Measurements from ENCODE around the gene CCDC178.

CCDC178 gene

DNA sequence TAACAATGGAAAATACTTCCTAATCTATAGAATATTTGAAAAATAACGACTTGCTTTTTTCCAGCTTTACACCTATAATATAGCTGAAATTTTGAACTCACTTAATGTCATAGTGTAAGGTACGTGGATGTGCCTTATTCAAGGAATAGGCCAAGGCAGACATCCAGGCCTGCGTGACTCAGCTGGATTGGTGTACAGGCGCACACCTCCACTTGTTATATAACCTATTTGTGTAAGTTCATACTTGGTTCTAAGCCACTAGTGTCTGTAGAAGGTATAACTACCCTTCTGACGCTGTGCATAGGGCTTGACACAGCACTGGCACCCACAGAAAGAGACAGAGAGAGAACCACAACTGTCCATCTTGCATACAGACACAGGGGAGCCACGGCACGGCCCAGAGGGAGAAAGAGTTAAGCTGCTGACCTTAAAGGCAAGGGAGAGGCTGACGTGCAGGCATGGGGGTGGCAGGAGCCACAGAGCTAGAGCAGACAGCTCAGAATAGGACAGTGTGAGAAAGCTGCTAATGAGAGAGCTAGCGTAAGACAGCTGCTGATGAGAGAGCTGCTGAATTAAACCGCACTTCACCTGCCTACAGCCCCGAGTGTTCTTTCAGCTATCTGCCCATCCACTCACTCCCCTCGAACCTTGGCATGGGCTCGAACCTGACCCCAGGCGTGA, 16.1 kb downstream of the CCDC178 start:
- TF ChIP-seq GATA3 (IDR thresholded peaks at IDR 0.05; ENCODE audit: low read depth, low read length) (no peak), GATA2 (IDR thresholded peaks at IDR 0.05; ENCODE audit: low read depth, low read length) (no peak)

DNA sequence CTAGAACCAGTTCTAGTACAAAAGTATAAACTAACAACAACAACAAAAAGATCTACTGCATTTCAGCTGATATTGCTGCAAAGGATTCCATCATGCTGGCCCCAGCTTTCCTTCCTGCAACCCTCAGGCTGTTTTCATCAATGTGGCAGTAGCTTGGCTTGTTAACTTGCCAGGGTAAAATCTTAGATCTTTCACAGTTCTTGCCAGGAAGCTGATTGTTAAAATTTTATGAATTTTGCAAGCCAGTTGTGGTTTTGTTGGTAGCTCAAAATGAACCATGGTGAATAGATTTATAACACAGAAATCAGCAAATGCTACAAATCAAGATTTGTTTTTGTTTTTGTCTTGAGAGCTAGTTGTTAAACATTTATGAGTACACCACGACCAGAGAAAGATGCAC, 19.3 kb downstream of the CCDC178 start:
- TF ChIP-seq GATA3 (IDR thresholded peaks at IDR 0.05; ENCODE audit: low read depth, low read length): no peak
- no peak for TF ChIP-seq GATA2 (IDR thresholded peaks at IDR 0.05; ENCODE audit: low read depth, low read length)

DNA sequence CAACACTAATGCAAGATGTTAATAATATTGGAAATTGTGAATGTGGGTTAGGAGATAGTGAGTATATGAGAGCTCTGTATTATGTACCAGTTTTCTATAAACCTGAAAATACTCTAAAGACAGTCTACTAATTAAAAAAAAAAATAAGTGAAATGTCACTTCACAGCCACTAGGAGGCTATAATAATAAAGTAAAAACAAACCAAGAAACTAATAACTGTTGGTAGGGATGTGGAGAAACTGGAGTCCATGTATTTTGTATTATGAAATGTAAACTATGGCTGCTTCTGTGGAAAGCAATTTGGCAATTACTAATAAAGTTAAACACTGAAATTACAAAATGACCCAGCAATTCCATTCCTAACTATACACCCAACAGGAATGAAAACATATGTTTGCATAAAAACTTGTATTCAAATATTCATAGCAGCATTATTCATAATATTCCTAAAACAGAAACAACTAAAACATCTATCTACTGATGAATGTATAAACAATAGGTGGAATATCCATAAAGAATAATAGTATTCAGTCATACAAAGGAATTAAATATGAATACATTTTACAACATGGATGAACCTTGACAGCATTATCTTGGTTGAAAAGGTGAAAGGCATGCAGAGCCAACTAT, 36.2 kb downstream of the CCDC178 start:
- TF ChIP-seq GATA2 (IDR thresholded peaks at IDR 0.05; ENCODE audit: low read depth, low read length) (no peak), GATA3 (IDR thresholded peaks at IDR 0.05; ENCODE audit: low read depth, low read length) (no peak)

DNA sequence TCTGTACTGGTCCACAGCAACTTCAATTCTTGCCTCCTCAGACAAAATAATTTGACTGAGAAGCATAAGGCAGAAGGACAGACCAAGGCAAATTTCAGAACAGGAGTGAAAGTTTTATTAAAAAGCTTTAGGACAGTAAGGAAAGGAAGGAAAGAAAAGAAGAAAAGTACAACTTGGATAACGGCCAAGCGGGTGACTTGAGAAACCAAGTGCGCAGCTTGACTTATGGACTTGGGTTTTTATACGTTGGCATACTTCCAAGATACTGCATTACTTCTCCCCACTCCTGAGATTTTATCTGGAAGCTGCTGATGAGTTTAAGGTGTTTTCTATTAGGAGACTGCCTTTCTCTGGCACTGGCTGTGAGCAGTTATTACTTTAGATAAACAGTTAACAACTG, 64.7 kb downstream of the CCDC178 start:
- TF ChIP-seq GATA3 (IDR thresholded peaks at IDR 0.05; ENCODE audit: low read depth, low read length) (no peak), GATA2 (IDR thresholded peaks at IDR 0.05; ENCODE audit: low read depth, low read length) (no peak)

DNA sequence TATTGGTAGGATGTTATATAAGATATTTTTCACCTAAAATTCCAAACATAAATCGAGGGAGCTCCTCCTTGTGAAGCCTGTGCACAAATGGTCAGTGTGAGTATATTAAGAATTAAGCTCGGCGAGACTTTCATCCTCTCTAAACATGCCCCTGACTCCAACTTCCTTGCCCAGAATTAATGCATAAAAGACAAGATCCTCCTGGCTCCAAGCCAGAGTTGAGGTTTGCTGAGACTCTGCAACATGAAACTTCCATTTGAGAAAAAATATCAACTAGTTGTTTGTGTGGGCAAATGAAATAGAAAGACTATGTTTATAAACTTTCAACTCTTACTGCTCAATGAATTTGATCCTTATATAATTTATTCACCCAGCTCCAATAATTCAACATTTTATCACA, 68.1 kb downstream of the CCDC178 start:
- TF ChIP-seq GATA2 (IDR thresholded peaks at IDR 0.05; ENCODE audit: low read depth, low read length) (no peak), GATA3 (IDR thresholded peaks at IDR 0.05; ENCODE audit: low read depth, low read length) (no peak)

DNA sequence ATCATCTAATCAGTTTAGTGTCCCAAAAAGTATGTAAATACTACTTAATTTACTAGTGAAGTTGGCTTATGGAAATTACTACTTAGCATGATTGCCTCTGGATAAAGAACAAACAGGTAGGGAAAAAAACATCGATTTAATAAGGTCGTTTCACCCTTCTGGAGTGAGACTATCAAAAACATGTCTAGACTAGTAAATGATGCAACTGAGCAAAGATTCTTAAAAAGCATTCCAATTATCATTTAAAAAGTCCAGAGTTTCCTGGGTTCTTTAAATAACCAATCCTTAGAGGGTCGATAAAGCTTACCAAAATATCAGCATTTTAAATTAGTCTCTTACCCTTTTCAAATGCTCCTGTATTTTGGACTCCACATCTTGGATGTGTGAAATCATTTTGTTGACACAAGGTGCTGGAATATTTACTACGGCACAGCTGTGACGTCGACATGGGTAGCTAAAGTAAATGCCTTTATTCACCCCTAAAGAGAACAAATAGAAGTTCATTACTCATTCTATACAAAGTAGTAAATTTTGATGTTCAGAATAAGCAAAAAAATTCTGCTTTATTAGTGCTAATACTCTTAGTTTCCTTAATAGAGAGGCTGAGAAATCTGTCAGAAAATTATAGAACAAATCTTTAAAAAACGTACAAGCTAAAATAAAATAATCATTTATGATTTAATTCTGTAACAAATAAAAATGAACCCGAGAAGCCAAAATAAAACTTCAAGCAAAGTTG, 70.6 kb downstream of the CCDC178 start:
- TF ChIP-seq GATA2 (IDR thresholded peaks at IDR 0.05; ENCODE audit: low read depth, low read length): no peak
- TF ChIP-seq GATA3 (IDR thresholded peaks at IDR 0.05; ENCODE audit: low read depth, low read length): no peak

DNA sequence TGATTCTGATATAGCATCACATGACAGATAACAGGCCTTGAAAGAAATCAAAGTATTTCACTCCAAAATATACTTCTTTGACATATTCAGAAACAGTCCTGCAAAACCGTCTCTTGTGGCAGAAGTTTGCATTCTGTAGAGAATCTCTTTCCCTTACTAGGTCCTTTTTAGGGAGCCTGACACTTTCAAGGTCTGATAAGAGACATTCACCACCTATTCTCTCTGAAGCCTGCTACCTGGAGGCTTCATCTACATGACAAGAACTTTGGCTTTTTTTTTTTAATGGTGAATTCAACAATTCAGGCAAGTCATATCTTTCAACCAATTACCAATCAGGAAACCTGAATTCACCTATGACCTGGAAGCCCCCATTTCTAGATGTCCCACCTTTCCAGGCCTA, 83.8 kb downstream of the CCDC178 start:
- no peak for TF ChIP-seq GATA3 (IDR thresholded peaks at IDR 0.05; ENCODE audit: low read depth, low read length)
- no peak for TF ChIP-seq GATA2 (IDR thresholded peaks at IDR 0.05; ENCODE audit: low read depth, low read length)

DNA sequence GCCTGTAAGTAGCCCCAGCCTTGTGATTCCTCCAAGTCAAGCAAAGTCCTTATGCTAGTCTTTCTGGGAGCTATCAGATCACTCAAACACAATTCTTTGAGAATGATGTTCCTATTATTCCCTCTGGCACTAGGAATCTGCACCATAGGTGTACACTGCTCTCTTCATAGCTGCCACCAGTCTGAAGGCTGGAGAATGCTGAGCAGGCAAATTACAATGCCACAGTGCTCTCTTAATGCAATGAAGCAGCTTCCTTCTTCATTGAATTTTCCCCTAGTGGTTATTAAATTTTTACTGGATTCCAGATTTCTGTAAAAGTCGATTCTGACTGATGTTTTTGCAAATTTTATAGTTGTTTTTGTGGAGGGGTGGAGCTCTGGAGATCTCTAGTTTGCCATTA, 84.8 kb downstream of the CCDC178 start:
- no peak for TF ChIP-seq GATA2 (IDR thresholded peaks at IDR 0.05; ENCODE audit: low read depth, low read length)
- no peak for TF ChIP-seq GATA3 (IDR thresholded peaks at IDR 0.05; ENCODE audit: low read depth, low read length)

DNA sequence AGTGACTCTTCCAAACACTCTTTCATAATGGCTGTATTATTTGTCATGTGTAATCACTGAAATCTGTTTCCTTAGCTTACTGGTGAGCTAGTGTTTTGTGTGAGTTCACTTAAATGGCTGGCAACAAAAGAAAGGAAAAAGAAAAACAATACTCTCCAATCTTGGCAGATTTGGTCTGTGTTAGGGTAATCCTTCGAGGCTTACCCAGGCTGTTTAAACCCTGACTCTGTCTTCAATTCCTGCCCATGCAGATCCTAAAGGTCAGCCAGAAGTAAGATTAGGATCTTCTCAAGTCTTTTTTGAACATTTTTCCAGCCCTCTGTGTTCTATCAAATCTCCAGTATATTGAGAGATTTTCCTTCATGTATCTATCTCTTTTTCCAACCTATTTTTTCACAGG, 85.3 kb downstream of the CCDC178 start:
- TF ChIP-seq GATA2 (IDR thresholded peaks at IDR 0.05; ENCODE audit: low read depth, low read length) (no peak), GATA3 (IDR thresholded peaks at IDR 0.05; ENCODE audit: low read depth, low read length) (no peak)

DNA sequence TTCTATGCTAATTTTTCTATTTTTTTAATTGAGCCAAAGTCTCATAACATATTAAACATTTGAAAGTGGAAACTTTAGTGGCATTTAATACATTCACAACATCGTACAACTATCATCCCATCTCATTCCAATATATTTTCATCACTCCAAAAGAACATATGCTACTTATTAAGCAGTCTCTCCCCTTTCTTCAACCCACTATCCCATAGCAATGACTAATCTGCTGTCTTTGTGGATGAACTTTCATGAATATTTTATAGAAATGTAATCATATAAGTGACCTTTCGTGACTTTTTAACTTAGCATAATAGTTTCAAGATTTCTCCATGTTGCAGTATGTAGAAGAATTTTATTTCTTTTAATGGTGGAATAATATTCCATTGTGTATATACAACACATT, 90.3 kb downstream of the CCDC178 start:
- TF ChIP-seq GATA2 (IDR thresholded peaks at IDR 0.05; ENCODE audit: low read depth, low read length) (no peak), GATA3 (IDR thresholded peaks at IDR 0.05; ENCODE audit: low read depth, low read length) (no peak)

DNA sequence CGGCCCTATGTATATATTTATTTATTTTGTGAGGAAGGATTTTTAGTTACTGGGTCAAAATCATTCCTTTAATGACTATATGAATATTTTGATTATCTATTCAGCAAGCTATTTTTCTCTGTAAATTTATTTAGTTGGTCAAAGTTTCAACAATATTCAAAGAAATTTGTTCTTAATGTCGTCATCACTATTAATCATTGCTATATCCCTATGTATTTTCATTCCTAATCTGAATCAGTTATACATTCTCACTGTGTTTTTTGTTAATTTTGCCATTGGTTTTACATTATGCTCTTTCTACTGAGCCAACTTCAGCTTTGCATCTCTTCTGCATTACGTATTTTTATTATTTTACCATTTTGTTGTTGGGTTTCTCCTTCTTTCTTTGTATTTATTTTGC, 105.7 kb downstream of the CCDC178 start:
- TF ChIP-seq GATA2 (IDR thresholded peaks at IDR 0.05; ENCODE audit: low read depth, low read length): no peak
- TF ChIP-seq GATA3 (IDR thresholded peaks at IDR 0.05; ENCODE audit: low read depth, low read length): no peak

DNA sequence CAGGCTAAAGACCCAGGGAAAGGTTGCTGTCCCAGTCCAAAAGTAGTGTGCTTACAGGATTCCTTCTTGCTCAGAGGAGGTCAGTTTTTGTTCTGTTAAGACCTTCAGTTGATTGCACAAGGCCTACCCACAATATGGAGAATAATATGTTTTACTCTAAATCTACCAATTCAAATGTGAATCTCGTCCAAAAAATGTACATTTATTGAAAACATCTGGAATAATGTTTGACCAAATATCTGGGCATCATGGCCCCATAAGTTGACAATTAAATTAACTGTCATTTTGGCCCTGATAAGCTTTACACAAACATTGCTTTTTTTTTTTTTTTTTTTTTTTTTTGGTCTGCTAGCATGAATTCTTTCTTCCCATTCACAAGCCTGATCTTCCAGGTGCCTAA, 109.8 kb downstream of the CCDC178 start:
- TF ChIP-seq GATA2 (IDR thresholded peaks at IDR 0.05; ENCODE audit: low read depth, low read length) (no peak), GATA3 (IDR thresholded peaks at IDR 0.05; ENCODE audit: low read depth, low read length) (no peak)

DNA sequence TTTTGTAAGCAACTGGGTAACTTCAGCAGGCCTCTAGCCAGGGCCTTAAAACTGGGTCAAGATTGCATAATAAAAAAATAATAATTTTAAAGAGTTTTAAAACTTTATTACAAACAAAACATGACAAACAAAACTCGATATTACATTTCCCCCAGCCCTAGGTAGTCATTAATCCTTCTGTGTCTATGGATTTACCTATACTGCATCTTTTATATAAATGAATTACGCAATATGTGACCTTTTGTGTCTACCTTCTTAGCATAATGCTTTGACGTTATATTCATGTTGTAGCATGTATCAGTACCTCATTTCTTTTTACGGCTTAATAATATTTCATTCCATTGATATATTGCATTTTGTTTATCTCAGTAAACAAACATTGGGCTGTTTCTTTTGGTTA, 113.5 kb downstream of the CCDC178 start:
- no peak for TF ChIP-seq GATA3 (IDR thresholded peaks at IDR 0.05; ENCODE audit: low read depth, low read length)
- no peak for TF ChIP-seq GATA2 (IDR thresholded peaks at IDR 0.05; ENCODE audit: low read depth, low read length)

DNA sequence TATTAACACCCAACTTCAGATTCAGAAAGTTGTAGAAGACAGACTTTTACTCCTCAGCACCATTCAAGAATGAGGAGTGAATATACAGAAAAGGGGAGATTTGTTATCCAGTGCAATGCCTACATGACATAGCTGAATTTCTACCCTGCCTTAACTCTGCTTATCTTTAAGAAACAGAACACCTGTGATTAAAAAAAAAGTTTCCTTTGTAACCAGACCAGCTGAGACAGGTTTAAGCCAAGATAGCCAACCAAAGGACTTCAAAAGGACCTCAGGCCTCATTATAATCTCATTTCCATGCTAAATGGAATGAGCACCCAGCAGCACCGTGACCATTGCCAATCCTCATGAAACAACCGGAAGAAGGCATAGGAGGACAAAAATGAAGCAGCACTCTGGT, 122.9 kb downstream of the CCDC178 start:
- TF ChIP-seq GATA3 (IDR thresholded peaks at IDR 0.05; ENCODE audit: low read depth, low read length): no peak
- no peak for TF ChIP-seq GATA2 (IDR thresholded peaks at IDR 0.05; ENCODE audit: low read depth, low read length)

DNA sequence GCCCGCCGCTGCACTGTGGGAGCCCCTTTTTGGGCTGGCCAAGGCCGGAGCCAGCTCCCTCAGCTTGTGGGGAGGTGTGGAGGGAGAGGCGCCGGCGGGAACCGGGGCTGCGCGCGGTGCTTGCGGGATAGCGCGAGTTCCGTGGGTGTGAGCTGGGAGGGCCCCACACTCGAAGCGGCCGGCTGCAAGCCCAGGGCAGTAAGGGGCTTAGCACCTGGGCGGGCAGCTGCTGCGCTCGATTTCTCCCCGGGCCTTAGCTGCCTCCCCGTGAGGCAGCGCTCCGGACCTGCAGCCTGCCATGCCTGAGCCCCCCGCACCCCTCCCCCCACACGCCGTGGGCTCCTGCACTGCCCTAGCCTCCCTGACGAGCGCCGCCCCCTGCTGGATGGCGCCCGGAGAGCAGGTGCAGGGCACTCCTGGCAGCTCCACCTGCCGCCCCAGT, 124.4 kb downstream of the CCDC178 start:
- TF ChIP-seq GATA3 (IDR thresholded peaks at IDR 0.05; ENCODE audit: low read depth, low read length): no peak
- no peak for TF ChIP-seq GATA2 (IDR thresholded peaks at IDR 0.05; ENCODE audit: low read depth, low read length)

Data from SH-SY5Y (cell line).